CD4-positive, alpha-beta T cell treated with Interleukin-6 for 4 hours (primary cell): Measurements from ENCODE around the gene RAD21L1.

Source experiments
- DNase-seq: peaks from one replicate; pipeline ENCODE4 v3.0.0-alpha.2; 2020; ENCODE audit warnings: mixed read lengths

RAD21L1 gene

GRCh38 chr20:1225783-1226654 is at the start of gene RAD21L1:
TSS of gene RAD21L1 (plus strand) at chr20:1226044. CDS start at chr20:1228454, 2,410 bp downstream.
- DNase-seq = no peak

- no peak for DNase-seq
Measured at GRCh38 chr20:1177680-1178079, 48.2 kb upstream of the RAD21L1 start.

DNA sequence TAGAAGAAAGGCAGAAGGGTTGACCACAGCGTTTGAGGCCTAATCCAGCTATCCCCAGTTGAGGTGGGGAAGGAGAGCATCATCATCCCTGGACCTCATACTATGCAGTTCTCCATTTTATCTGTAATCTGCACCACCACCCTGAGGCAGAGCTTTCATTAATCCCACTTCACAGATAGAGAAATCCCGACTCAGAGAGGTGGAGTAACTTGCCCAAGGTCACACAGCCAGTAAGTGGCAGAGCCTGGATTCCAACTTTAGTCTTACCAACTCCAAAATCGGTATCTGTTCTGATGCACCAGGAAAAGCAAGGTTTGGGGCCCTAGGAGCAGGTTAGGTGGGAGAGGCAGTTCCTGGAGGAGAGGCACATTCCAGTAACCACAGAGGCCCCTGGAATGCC is 47.7 kb upstream of the RAD21L1 start:
- no peak for DNase-seq

DNA sequence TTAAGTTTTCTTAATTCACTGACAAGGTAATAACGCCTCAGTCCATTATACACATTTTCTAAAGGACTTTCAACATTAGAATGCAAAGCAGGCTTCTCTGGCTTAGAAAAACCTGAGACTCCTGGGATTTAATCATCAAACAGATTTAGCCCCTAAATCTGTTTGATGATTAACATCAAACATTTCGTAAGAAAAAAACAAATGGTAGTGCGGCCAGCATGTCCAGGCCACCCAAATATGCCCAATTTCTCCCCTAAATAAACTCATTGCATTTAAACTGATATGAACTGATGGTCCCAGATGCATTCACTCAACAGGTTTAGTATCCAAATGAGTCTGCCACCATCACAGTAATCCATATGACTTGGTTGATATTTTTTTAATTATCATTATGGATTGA is 47.2 kb upstream of the RAD21L1 start:
- DNase-seq = no peak

- no peak for DNase-seq
Measured at GRCh38 chr20:1180949-1181348, 44.9 kb upstream of the RAD21L1 start.

- no peak for DNase-seq
Measured at GRCh38 chr20:1182106-1182505, 43.7 kb upstream of the RAD21L1 start.

GRCh38 chr20:1183153-1183552 is 42.7 kb upstream of the RAD21L1 start:
- DNase-seq = no peak

DNA sequence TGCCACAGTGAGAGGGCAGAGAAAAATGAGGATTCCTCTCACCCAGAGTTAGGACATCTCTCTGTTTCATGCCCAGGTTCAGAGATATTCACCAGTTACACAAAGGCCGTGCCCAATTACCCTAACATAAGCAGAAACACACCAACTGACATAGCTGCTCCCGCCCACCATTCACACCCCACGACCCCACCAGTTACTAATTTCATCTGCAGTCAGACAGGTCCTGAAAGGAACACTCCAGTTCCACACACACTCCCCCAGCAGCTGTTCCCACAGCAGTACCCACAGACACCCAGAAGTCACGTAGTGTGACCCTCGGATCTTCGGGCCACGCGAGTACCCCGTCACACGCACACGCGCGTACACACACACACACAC is 41.6 kb upstream of the RAD21L1 start:
- DNase-seq = no peak

- DNase-seq = no peak
Measured at GRCh38 chr20:1184638-1185315, 41.1 kb upstream of the RAD21L1 start, which contains the start of gene TMEM74B. TSS of gene TMEM74B (minus strand) at chr20:1184981. CDS start at chr20:1183801, 1,180 bp downstream.

GRCh38 chr20:1185316-1185741 is 40.5 kb upstream of the RAD21L1 start:
- DNase-seq = peak; percentile 8

- peak; percentile 53 for DNase-seq
Measured at GRCh38 chr20:1185790-1186334, 40.0 kb upstream of the RAD21L1 start.

- no peak for DNase-seq
Measured at GRCh38 chr20:1186367-1186991, 39.4 kb upstream of the RAD21L1 start.

GRCh38 chr20:1187605-1188171 is 38.2 kb upstream of the RAD21L1 start:
- DNase-seq = no peak

DNA sequence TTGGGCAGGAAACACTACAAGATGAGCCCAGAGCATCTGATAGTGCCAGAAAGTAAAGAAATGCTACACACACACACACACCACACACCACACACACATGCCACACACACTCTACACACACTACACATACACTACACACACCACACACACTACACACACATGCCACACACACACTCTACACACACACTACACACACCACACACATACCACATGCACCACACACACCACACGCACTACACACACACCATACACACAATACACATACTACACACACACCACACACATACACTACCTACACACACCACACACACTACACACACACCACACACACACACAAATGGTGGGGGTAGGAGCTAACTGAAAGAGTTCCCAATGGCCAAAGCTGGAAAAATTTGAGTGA is 37.5 kb upstream of the RAD21L1 start:
- DNase-seq = no peak

- DNase-seq = no peak
Measured at GRCh38 chr20:1189827-1190226, 36.0 kb upstream of the RAD21L1 start.

GRCh38 chr20:1190847-1191246 is 35.0 kb upstream of the RAD21L1 start:
- DNase-seq = no peak

- DNase-seq = no peak
Measured at GRCh38 chr20:1191299-1191698, 34.5 kb upstream of the RAD21L1 start.

DNA sequence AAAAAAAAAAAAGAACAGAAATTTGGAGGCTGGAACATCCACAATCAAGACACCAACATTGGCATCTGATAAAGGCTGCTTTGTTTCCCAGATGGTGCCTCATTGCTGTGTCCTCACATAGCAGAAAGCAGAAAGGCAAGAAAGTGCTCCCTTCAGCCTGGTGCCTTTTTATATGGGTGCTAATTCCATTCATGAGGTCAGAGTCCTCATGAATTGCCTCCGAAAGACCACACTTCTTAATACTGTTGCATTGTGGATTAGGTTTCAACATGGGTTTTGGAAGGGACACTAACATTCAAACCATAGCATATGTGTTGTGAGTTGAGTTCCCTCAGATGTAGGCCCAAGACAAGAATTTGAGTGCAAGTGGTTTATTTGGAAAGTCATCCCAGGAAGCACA is 30.6 kb upstream of the RAD21L1 start:
- no peak for DNase-seq

DNA sequence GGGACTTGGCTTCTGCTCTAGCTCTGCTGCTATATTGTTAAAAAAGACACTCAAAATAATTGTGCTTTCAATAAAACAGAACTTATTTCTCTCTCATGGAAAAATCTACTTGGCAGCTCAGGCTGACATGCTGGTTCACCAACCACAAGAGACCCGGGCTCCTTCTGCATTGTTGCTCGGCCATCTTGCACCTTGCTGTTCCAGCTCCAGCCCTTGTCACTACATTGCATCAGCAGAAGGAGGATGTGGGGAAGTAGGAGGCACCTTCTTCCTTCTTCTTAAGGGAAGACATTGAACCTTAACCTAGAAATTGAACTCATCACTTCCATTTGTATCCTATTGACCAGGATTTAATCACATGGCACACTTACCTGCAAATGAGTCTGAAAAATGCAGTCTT is 29.2 kb upstream of the RAD21L1 start:
- DNase-seq = no peak

GRCh38 chr20:1197801-1198200 is 28.0 kb upstream of the RAD21L1 start:
- no peak for DNase-seq

DNA sequence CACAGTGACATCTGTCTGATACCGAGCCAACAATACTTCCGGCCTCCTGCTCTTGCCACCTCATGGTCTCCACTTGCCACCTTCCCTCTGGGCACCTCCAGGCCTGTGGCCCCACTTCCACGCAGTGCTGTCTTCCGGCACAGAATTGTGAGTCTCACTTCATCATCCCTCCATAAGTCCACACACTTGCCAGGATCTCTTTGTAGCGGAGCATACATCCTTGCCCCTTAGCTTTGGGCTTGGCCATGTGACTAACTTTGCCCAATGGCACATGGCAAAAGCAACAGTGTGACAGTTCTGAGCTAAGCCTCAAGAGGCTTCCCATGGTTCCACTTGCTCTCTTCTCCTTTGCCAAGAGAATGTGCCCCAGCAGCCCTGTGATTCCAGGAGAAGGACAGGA is 27.1 kb upstream of the RAD21L1 start:
- DNase-seq = no peak

GRCh38 chr20:1199212-1199873 is 26.5 kb upstream of the RAD21L1 start:
- DNase-seq = no peak
